Kidney (tissue), 14 donors: Measurements from ENCODE around the gene UBAC2. TPM values are rescaled to one million over a fixed set of nuclear protein-coding genes. Genes with fewer than 3 reads are reported as not detected.

Experiments used
- DNase-seq, 5 donors: peaks; one replicate each; pipeline ENCODE4 v3.0.0-alpha.2; 2013 to 2020
- FAIRE-seq: peaks from 2 replicates; lab custom pipeline; 2012; peaks lifted over from hg19 to GRCh38; lab: Jason Lieb, UNC
- H3K27ac ChIP-seq, 2 donors: one replicate each; pipeline ENCODE4 v1.7.0; 2013; ENCODE audit warnings: low read depth in 2 of 2, low read length in 2 of 2, inconsistent platforms in 1 of 2
- H3K27me3 ChIP-seq: one replicate; pipeline ENCODE4 v1.7.1; 2013; ENCODE audit warnings: low read length, inconsistent platforms; ENCODE audit not compliant: control insufficient read depth, insufficient read depth
- H3K36me3 ChIP-seq, 3 donors: one replicate each; pipeline versions ENCODE4 v1.7.0 to v1.7.1; 2013; ENCODE audit warnings: low read length in 3 of 3, control low read depth in 1 of 3, inconsistent platforms in 1 of 3; ENCODE audit not compliant: insufficient read depth in 3 of 3, control insufficient read depth in 2 of 3
- H3K4me1 ChIP-seq, 3 donors: one replicate each; pipeline versions ENCODE4 v1.7.0 to v1.7.1; 2013; ENCODE audit warnings: low read length in 3 of 3, inconsistent platforms in 1 of 3, low read depth in 1 of 3; ENCODE audit not compliant: control insufficient read depth in 2 of 3, insufficient read depth in 2 of 3
- H3K4me3 ChIP-seq, 3 donors: one replicate each; pipeline versions ENCODE4 v1.7.0 to v1.8.1; 2013; ENCODE audit warnings: low read length in 3 of 3, control low read depth in 1 of 3, inconsistent platforms in 1 of 3
- H3K9ac ChIP-seq, 3 donors: one replicate each; pipeline versions ENCODE4 v1.7.0 to v1.7.1; 2013; ENCODE audit warnings: low read length in 3 of 3, control low read depth in 1 of 3, inconsistent platforms in 1 of 3
- H3K9me3 ChIP-seq, 3 donors: one replicate each; pipeline versions ENCODE4 v1.7.0 to v1.7.1; 2013; ENCODE audit warnings: low read length in 3 of 3, control low read depth in 1 of 3, inconsistent platforms in 1 of 3; ENCODE audit not compliant: control insufficient read depth in 2 of 3, insufficient read depth in 1 of 3
- CTCF ChIP-seq: IDR thresholded peaks from 3 replicates; pipeline ENCODE4 v1.5.1; 2012; ENCODE audit warnings: mild to moderate bottlenecking, moderate library complexity, borderline replicate concordance; ENCODE audit not compliant: insufficient read depth; ENCODE audit errors: extremely low read depth
- intact Hi-C: fragments of 100-400 bp; cut with DNase I; formaldehyde crosslinking; loops from one replicate; pipeline ENCODE4 v1.11.1; 2022
- polyA plus RNA-seq: library from polyadenylated mRNA; stranded (reverse); fragments of 350-450 nt; fragmentation: Illumina TruSeq; extraction: RNeasy Lipid Tissue Mini Kit (QIAGEN cat#74804); gene quantifications from one replicate; pipeline ENCODE4 v1.2.3, GENCODE V29; 2014; ENCODE audit warnings: low read depth, low replicate concordance; ENCODE audit not compliant: insufficient read depth
- total RNA-seq: library from RNA; stranded (reverse); fragmentation: NEBNext Ultra II Directional; extraction: Animal tissue kit (Norgen Biotek cat#: 25700); gene quantifications from one replicate; pipeline ENCODE4 v1.2.1, GENCODE V29; 2021
- donor health status: control.
- donor health status: control.
- donor health status: control.
- donor health status: control.
- donor health status: control.
- donor health status: DM: yes; HTN: yes; CAD: no.
- donor health status: Normal renal cell carcinoma (clear cell type).

UBAC2 gene
- total and polyA plus RNA-seq, 2 donors from 2014 or later, result 61.8 to 77.5 TPM

DNA sequence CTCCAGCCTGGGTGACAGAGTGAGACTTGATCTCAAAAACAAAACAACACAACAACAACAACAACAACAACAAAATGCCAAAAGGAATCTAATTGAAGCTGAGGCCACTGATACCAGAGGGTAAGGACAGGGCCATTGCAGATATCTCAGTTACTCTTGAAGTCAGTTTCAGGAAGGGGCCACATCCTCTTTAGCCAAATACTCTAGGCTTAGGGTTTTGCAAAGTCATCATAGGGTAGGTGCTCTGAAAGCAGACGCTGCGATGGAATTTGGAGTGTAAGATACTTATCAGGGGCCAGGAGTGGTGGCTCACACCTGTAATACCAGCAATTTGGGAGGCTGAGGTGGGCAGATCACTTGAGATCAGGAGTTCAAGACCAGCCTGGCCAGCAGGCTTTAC is 46.6 kb upstream of the UBAC2 start:
- Histone ChIP-seq H3K4me3 (no peak overlapping the region), H3K4me1 (no peaks in the 10 kb centered on the region), H3K36me3 (no peaks in the 10 kb centered on the region), H3K9me3 (no peaks in the 10 kb centered on the region), H3K27me3 (no peaks in the 10 kb centered on the region), H3K9ac (no peak overlapping the region), H3K27ac (no peak overlapping the region)
- intact Hi-C loops, result no loop called here
- DNase-seq (no peak), FAIRE-seq (no peak)
- TF ChIP-seq CTCF, result no peak

DNA sequence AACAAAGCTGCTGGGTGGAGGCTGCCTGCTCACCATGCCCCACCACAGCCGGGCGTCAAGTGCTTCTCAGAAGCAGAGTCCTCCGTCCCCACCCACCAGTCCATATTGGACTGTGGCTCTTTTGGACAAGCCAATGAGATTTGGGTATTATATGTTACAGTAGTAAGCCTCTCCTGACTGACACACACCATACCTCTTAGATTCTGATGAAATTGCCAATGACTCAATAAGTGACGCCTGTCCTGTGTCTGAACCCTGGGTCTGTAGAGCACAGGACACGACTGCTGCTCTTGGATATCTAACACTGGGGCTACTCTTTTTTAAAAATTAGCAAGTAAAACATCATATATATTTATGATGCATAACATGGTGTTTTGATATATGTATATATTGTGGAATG is 44.8 kb upstream of the UBAC2 start:
- H3K9ac ChIP-seq, result no peak overlapping the region
- FAIRE-seq (no peak), DNase-seq (no peak)
- H3K9me3 ChIP-seq, result no peaks in the 10 kb centered on the region
- TF ChIP-seq CTCF, result no peak
- no peaks in the 10 kb centered on the region for H3K27me3 ChIP-seq
- H3K36me3 ChIP-seq, result no peaks in the 10 kb centered on the region
- intact Hi-C loops, result no loop called here
- H3K27ac ChIP-seq, result no peak overlapping the region
- no peak overlapping the region for H3K4me3 ChIP-seq
- no peaks in the 10 kb centered on the region for H3K4me1 ChIP-seq

DNA sequence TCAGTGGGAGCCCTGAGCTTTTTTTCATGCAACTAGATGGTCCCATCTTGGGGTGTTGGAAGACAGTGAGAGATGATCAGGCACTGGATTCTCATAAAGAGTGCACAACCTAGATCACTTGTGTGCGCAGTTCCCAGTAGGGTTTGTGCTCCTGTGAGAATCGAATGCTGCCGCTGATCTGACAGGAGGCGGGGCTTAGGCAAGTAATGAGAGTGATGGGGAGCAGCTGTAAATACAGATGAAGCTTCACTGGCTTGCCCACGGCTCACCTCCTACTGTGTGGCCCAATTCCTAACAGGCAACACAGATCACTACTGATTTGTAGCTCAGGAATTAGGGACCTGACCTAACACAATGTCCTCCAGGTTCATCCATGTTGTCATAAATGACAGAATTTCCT is 43.6 kb upstream of the UBAC2 start:
- Histone ChIP-seq H3K4me3 (no peak overlapping the region), H3K9me3 (no peaks in the 10 kb centered on the region), H3K27me3 (no peaks in the 10 kb centered on the region), H3K9ac (no peak overlapping the region), H3K27ac (no peak overlapping the region), H3K4me1 (no peaks in the 10 kb centered on the region), H3K36me3 (no peaks in the 10 kb centered on the region)
- intact Hi-C loops, result no loop called here
- TF ChIP-seq CTCF, result no peak
- no peak for FAIRE-seq
- DNase-seq, result no peak

- no peak overlapping the region for H3K4me3 ChIP-seq
- no peak overlapping the region for H3K27ac ChIP-seq
- H3K4me1 ChIP-seq, result no peaks in the 10 kb centered on the region
- no peaks in the 10 kb centered on the region for H3K27me3 ChIP-seq
- FAIRE-seq (no peak), DNase-seq (no peak)
- no peak for TF ChIP-seq CTCF
- no peak overlapping the region for H3K9ac ChIP-seq
- no peaks in the 10 kb centered on the region for H3K36me3 ChIP-seq
- intact Hi-C loops, result no loop called here
- no peaks in the 10 kb centered on the region for H3K9me3 ChIP-seq
Measured at GRCh38 chr13:99158846-99159245, 41.8 kb upstream of the UBAC2 start.
